Endodermal cell (in vitro differentiated cells): ENCODE results near the gene NYNRIN. TPM values are rescaled to one million over a fixed set of nuclear protein-coding genes. Genes with fewer than 3 reads are reported as not detected.

Source experiments
- DNase-seq: peaks from one replicate; pipeline ENCODE4 v3.0.0-alpha.2; 2017
- H3K27ac ChIP-seq: 2 replicates; pipeline ENCODE4 v1.5.1; 2013; ENCODE audit warnings: mild to moderate bottlenecking, low read depth, low read length, moderate library complexity
- H3K27me3 ChIP-seq: 2 replicates; pipeline ENCODE4 v1.6.1; 2013; ENCODE audit warnings: mild to moderate bottlenecking, low read length, moderate library complexity; ENCODE audit not compliant: insufficient read depth, control insufficient read depth, poor library complexity, severe bottlenecking
- H3K36me3 ChIP-seq: 2 replicates; pipeline ENCODE4 v1.7.0; 2013; ENCODE audit warnings: mild to moderate bottlenecking, low read length, moderate library complexity; ENCODE audit not compliant: control insufficient read depth, insufficient read depth
- H3K4me1 ChIP-seq: one replicate; pipeline ENCODE4 v1.7.0; 2013; ENCODE audit warnings: low read length; ENCODE audit not compliant: control insufficient read depth, insufficient read depth
- H3K4me3 ChIP-seq: 2 replicates; pipeline ENCODE4 v1.5.1; 2013; ENCODE audit warnings: mild to moderate bottlenecking, low read length, moderate library complexity
- H3K9ac ChIP-seq: 2 replicates; pipeline ENCODE4 v1.6.1; 2013; ENCODE audit warnings: mild to moderate bottlenecking, low read length, moderate library complexity; ENCODE audit not compliant: poor library complexity, severe bottlenecking; ENCODE audit errors: extremely low read depth
- H3K9me3 ChIP-seq: 2 replicates; pipeline ENCODE4 v1.6.1; 2013; ENCODE audit warnings: mild to moderate bottlenecking, low read length, moderate library complexity; ENCODE audit not compliant: control insufficient read depth
- H3K27ac Mint-ChIP-seq: 2 replicates; pipeline ENCODE4 v1.8.0; 2020; ENCODE audit warnings: mixed read lengths
- H3K27me3 Mint-ChIP-seq: 2 replicates; pipeline ENCODE4 v1.8.0; 2021; ENCODE audit warnings: mild to moderate bottlenecking, mixed read lengths; ENCODE audit not compliant: insufficient read depth
- H3K36me3 Mint-ChIP-seq: 2 replicates; pipeline ENCODE4 v1.8.0; 2020; ENCODE audit warnings: low read depth, mixed read lengths
- H3K4me1 Mint-ChIP-seq: 2 replicates; pipeline ENCODE4 v1.8.0; 2020; ENCODE audit warnings: mixed read lengths
- H3K4me3 Mint-ChIP-seq: 2 replicates; pipeline ENCODE4 v1.8.0; 2020; ENCODE audit warnings: mild to moderate bottlenecking, moderate library complexity, mixed read lengths
- H3K9me3 Mint-ChIP-seq: 2 replicates; pipeline ENCODE4 v1.8.0; 2020; ENCODE audit warnings: mild to moderate bottlenecking, mixed read lengths
- WGBS, 2 experiments: methylation state at CpG; one replicate each; pipeline versions ENCODE4 v1.1.5 to v1.1.7; 2013; ENCODE audit warnings: missing lambda C conversion rate in 2 of 2, mixed read lengths in 1 of 2; ENCODE audit not compliant: insufficient coverage in 1 of 2, insufficient read length in 1 of 2; 5-methylcytosine and 5-hydroxymethylcytosine counted together
- total RNA-seq, 2 donors: library from RNA; stranded (reverse); fragmentation: NEBNext Ultra II Directional in 1 of 2; extraction: Animal tissue kit (Norgen Biotek cat#: 25700) in 1 of 2; gene quantifications; 2 replicates in 1 of 2; 3 replicates in 1 of 2; pipeline ENCODE4 v1.2.1, GENCODE V29; 2021
- TF ChIP-seq, protein P1 (sequence below): fragments of 200-600 bp; sonication (generic); conservative IDR thresholded peaks from 2 replicates; pipeline ENCODE4 v1.5.0; 2021; ENCODE audit warnings: antibody characterized with exemption, mild to moderate bottlenecking

Gene NYNRIN
- total RNA-seq, 2 donors from 2014 or later, result 19.5 to 19.7 TPM

DNA sequence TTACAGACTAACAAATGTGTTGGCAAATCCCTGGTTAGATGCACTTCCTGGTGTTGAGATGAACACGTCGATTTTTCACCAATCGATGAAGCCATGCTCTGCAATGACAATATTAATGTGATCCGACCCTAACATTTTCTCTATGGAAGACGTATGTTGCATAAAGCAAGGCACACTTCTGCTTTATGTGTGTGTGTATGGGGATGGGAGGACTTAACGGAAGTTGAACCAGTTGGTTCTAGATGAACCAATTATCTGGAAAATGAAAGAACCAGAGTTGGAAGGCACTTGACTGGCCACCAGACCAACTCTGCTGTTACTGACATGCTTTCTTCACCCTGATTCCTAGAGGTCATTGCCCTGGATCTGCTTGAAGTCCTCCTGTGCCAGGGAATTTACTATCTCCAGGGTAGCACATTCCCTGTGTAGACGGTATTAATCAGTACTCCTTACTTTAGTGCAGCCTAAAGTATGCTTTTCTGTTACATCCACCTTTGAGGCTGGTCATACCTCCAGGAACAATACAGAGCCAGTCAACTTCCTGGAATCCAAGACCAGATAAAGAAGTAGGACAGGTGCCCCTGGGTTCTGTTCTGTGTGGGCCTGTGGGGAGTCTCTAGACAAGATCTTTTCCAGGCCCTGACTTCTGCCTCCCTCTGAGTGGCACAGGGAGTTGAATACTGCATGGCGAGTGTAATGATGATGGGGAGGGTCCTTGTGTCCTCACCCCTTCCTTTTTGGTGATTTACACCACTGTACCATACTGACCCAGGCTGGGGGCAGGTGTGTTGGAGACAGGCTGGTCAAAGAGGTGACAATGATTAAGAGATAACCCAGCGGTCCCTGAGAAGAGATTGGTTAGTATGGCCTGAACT, 39.7 kb downstream of the NYNRIN start:
- no peak for DNase-seq
- no peaks in the 10 kb centered on the region for H3K27me3 Mint-ChIP-seq
- Histone ChIP-seq H3K9me3 (no peaks in the 10 kb centered on the region), H3K9ac (no peak overlapping the region), H3K27ac (no peak overlapping the region), H3K4me3 (no peak overlapping the region), H3K36me3 (peaks cover 32% of the 10 kb centered on the region), H3K27me3 (no peaks in the 10 kb centered on the region), H3K4me1 (peaks cover 26% of the 10 kb centered on the region)
- peaks cover 27% of the 10 kb centered on the region for H3K4me1 Mint-ChIP-seq
- TF ChIP-seq, protein P1, sequence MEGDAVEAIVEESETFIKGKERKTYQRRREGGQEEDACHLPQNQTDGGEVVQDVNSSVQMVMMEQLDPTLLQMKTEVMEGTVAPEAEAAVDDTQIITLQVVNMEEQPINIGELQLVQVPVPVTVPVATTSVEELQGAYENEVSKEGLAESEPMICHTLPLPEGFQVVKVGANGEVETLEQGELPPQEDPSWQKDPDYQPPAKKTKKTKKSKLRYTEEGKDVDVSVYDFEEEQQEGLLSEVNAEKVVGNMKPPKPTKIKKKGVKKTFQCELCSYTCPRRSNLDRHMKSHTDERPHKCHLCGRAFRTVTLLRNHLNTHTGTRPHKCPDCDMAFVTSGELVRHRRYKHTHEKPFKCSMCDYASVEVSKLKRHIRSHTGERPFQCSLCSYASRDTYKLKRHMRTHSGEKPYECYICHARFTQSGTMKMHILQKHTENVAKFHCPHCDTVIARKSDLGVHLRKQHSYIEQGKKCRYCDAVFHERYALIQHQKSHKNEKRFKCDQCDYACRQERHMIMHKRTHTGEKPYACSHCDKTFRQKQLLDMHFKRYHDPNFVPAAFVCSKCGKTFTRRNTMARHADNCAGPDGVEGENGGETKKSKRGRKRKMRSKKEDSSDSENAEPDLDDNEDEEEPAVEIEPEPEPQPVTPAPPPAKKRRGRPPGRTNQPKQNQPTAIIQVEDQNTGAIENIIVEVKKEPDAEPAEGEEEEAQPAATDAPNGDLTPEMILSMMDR, result no peak
- peaks cover 41% of the 10 kb centered on the region for H3K36me3 Mint-ChIP-seq
- H3K9me3 Mint-ChIP-seq, result no peaks in the 10 kb centered on the region
- H3K4me3 Mint-ChIP-seq, result no peak overlapping the region
- WGBS, 2 experiments, result 75 to 83% methylated on average over 7 to 9 of the region's 9 CpGs
- no peak overlapping the region for H3K27ac Mint-ChIP-seq

DNA sequence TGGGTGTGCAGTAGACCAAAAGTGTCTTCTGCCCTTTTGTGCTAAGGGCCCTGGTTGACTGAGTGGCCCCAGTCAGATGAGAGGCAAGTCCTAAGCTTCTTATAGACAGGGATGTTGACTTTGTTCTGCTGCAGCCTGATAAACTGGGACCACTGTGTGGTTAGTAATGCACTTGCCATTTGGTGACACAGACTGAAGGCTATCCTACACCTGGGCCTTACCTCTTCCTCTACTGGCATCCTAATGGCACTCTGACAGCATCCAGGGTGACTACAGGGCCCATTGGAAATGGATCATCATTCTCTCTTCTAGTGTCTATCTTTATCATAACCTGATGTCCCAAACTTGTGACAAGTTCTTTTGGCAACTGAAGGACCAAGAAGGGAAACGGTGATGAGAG, 40.5 kb downstream of the NYNRIN start:
- TF ChIP-seq, protein P1, result no peak
- H3K27me3 Mint-ChIP-seq, result no peaks in the 10 kb centered on the region

DNA sequence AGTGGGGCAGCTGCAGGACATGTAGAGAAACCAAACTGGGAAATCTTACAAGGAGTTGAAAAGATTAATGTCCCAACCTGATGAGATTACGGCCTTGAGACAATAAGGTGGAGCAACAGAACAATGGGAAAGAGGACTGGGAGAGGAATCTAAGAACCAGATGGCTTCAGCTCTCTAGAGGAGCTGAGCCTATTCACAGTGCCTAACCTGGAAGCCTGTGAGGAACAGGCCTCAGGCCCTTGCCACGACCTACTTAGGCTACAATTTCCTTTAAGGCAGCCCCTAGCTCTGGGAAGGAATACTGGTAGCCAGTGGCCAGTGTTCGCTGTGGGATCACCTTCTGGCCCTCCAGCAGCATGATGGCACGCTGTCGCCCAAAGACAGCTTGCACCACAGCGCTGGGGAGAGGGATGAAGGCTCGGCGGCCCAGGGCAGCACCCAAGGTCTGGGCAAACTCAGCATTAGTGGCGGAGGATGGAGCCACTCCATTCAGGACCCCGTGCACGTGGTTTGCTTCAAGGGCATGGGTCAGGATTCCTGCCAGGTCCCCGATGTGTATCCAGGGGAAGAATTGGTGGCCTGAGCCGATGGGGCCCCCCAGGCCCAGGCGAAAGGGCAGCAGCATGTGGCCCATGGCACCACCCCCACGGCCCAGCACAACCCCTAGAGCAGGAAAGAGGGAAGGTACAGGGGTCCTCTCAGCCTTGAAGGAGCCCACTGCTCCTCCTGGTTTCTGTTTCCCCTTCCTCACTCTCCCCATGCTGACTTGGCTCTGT, 41.2 kb downstream of the NYNRIN start:
- Histone ChIP-seq H3K27me3 (no peaks in the 10 kb centered on the region), H3K4me3 (peak overlapping the region; percentile 42), H3K9ac (no peak overlapping the region), H3K27ac (no peak overlapping the region), H3K9me3 (no peaks in the 10 kb centered on the region), H3K36me3 (peaks cover 27% of the 10 kb centered on the region), H3K4me1 (peaks cover 26% of the 10 kb centered on the region)
- Mint-ChIP-seq H3K9me3 (peaks cover 2% of the 10 kb centered on the region), H3K4me1 (peaks cover 28% of the 10 kb centered on the region), H3K36me3 (peaks cover 44% of the 10 kb centered on the region), H3K27ac (peak overlapping the region; percentile 42), H3K4me3 (no peak overlapping the region), H3K27me3 (no peaks in the 10 kb centered on the region)
- WGBS, 2 experiments, result 88 to 89% methylated on average over 12 to 15 of the region's 15 CpGs
- no peak for DNase-seq
- TF ChIP-seq, protein P1, result no peak

More for the DNA sequence above, 40.5 kb downstream of the NYNRIN start:
- Histone ChIP-seq H3K27me3 (no peaks in the 10 kb centered on the region), H3K4me1 (peaks cover 26% of the 10 kb centered on the region), H3K9ac (no peak overlapping the region), H3K27ac (no peak overlapping the region), H3K36me3 (peaks cover 27% of the 10 kb centered on the region), H3K4me3 (peak overlapping the region; percentile 42), H3K9me3 (no peaks in the 10 kb centered on the region)
- Mint-ChIP-seq H3K4me3 (no peak overlapping the region), H3K27ac (no peak overlapping the region), H3K36me3 (peaks cover 38% of the 10 kb centered on the region), H3K9me3 (peaks cover 2% of the 10 kb centered on the region), H3K4me1 (peaks cover 28% of the 10 kb centered on the region)
- DNase-seq, result no peak
- WGBS, 2 experiments, result 100% methylated on average over 1 of the region's 1 CpG; no CpG with 5 or more reads in 1 of the 2 experiments
